GM12878 (cell line): ENCODE data around the gene PDE6D. TPM values are rescaled to one million over a fixed set of nuclear protein-coding genes. Genes with fewer than 3 reads are reported as not detected.

Experiments
- ATAC-seq: fragments of 200-7000 bp; cut with Tn5 transposase; 3 replicates; pipeline ENCODE4 v1.9.1; 2020; ENCODE audit warnings: mild to moderate bottlenecking, moderate library complexity
- Bru-seq: library from RNA; stranded (reverse); fragments of 400-500 nt; gene quantifications from one replicate; lab custom pipeline; 2021; lab: Mats Ljungman, UMichigan
- BruChase-seq, 2 experiments: library from RNA; stranded (reverse); fragments of 400-500 nt; gene quantifications; one replicate each; lab custom pipeline; 2021; lab: Mats Ljungman, UMichigan
- BruUV-seq: library from RNA; stranded (reverse); fragments of 400-500 nt; replicated peaks from 2 replicates; lab custom pipeline; 2021; lab: Mats Ljungman, UMichigan
- CTCF ChIA-PET: fragments of 300-600 bp; sonication (Branson Sonifier 250); formaldehyde crosslinking; extraction: SDS; loops from one replicate; lab custom pipeline; 2021; ENCODE audit warnings: inconsistent platforms; lab: Yijun Ruan, JAX
- POLR2A ChIA-PET: fragments of 350-600 bp; formaldehyde crosslinking; extraction: SDS; loops from one replicate; lab custom pipeline; 2021; ENCODE audit warnings: inconsistent platforms; lab: Charles Lee
- RAD21 ChIA-PET: fragments of 300-600 bp; sonication (Branson Sonifier 250); formaldehyde crosslinking; loops from one replicate; lab custom pipeline; 2023; ENCODE audit warnings: antibody characterized with exemption; ENCODE audit not compliant: unreplicated experiment; lab: Charles Lee
- SMC1A ChIA-PET: fragments of 300-600 bp; sonication (Branson Sonifier 250); formaldehyde crosslinking; loops from one replicate; lab custom pipeline; 2023; ENCODE audit not compliant: unreplicated experiment, uncharacterized antibody; lab: Charles Lee
- DNase-seq: peaks from one replicate; pipeline ENCODE4 v3.0.0-alpha.2; 2011; ENCODE audit warnings: low read depth, low spot score
- FAIRE-seq: peaks from 3 replicates; lab custom pipeline; 2011; peaks lifted over from hg19 to GRCh38; lab: Jason Lieb, UNC
- H2AFZ ChIP-seq: 2 replicates; pipeline ENCODE4 v1.6.0; 2011; ENCODE audit warnings: low read depth, low read length, control low read depth; ENCODE audit not compliant: control insufficient read depth
- H3K27ac ChIP-seq: 2 replicates; pipeline ENCODE4 v1.5.1; 2011; ENCODE audit warnings: control low read depth; ENCODE audit not compliant: control insufficient read depth, insufficient read depth
- H3K27me3 ChIP-seq, 2 experiments: replicated peaks in 1 of 2; 2 replicates each; pipeline versions ENCODE4 v1.6.0 to v1.6.1; 2011; ENCODE audit warnings: low read length in 1 of 2; ENCODE audit not compliant: control insufficient read depth in 2 of 2, insufficient read depth in 2 of 2
- H3K36me3 ChIP-seq, 2 experiments: 2 replicates each; pipeline ENCODE4 v1.5.1; 2011; ENCODE audit warnings: low read length in 1 of 2; ENCODE audit not compliant: control insufficient read depth in 2 of 2, insufficient read depth in 2 of 2
- H3K4me1 ChIP-seq: 2 replicates; pipeline ENCODE4 v1.6.1; 2011; ENCODE audit warnings: mild to moderate bottlenecking, low read length, moderate library complexity, mixed read lengths; ENCODE audit not compliant: control insufficient read depth, insufficient read depth
- H3K4me2 ChIP-seq: 2 replicates; pipeline ENCODE4 v1.6.0; 2011; ENCODE audit warnings: control low read depth; ENCODE audit not compliant: control insufficient read depth, insufficient read depth
- H3K4me3 ChIP-seq: fragments of 200-600 bp; sonication (generic); 2 replicates; pipeline ENCODE4 v1.5.1; 2016
- H3K79me2 ChIP-seq: 2 replicates; pipeline ENCODE4 v1.6.0; 2011; ENCODE audit warnings: low read length; ENCODE audit not compliant: control insufficient read depth, insufficient read depth
- H3K9ac ChIP-seq: 2 replicates; pipeline ENCODE4 v1.8.0; 2011; ENCODE audit warnings: low read length, control low read depth, mixed read lengths; ENCODE audit not compliant: control insufficient read depth, insufficient read depth
- H3K9me3 ChIP-seq: replicated peaks from 3 replicates; pipeline ENCODE4 v1.5.1; 2011; ENCODE audit warnings: mild to moderate bottlenecking, low read length; ENCODE audit not compliant: control insufficient read depth, insufficient read depth
- H4K20me1 ChIP-seq: 2 replicates; pipeline ENCODE4 v1.6.0; 2011; ENCODE audit not compliant: control insufficient read depth, insufficient read depth
- BHLHE40 ChIP-seq, 2 experiments: fragments of 450-650 bp in 1 of 2; IDR thresholded peaks; 2 replicates each; pipeline ENCODE4 v1.6.1; 2011 to 2017; ENCODE audit warnings: low read depth in 2 of 2, borderline replicate concordance in 1 of 2, improper control_type of control experiment in 1 of 2, low read length in 1 of 2, mild to moderate bottlenecking in 1 of 2
- GABPA ChIP-seq: IDR thresholded peaks from 2 replicates; pipeline ENCODE4 v1.6.1; 2014; ENCODE audit warnings: antibody characterized with exemption, low read depth, mild to moderate bottlenecking, inconsistent platforms
- IKZF1 ChIP-seq: fragments of 450-650 bp; conservative IDR thresholded peaks from 2 replicates; pipeline ENCODE4 v1.6.1; 2017; ENCODE audit warnings: antibody characterized with exemption, mild to moderate bottlenecking
- IKZF2 ChIP-seq, 2 experiments: fragments of 450-650 bp; IDR thresholded peaks; 2 replicates each; pipeline ENCODE4 v1.6.1; 2017; ENCODE audit warnings: mild to moderate bottlenecking in 2 of 2, moderate library complexity in 2 of 2
- RELA ChIP-seq: fragments of 450-650 bp; IDR thresholded peaks from 2 replicates; pipeline ENCODE4 v1.8.0; 2014; ENCODE audit warnings: borderline replicate concordance; ENCODE audit not compliant: partially characterized antibody
- SIN3A ChIP-seq: IDR thresholded peaks from 2 replicates; pipeline ENCODE4 v1.6.1; 2012; ENCODE audit warnings: low read depth, low read length, improper control_type of control experiment
- TAF1 ChIP-seq: IDR thresholded peaks from 2 replicates; pipeline ENCODE4 v1.6.1; 2011; ENCODE audit warnings: mild to moderate bottlenecking, low read depth, low read length, borderline replicate concordance
- YY1 ChIP-seq: IDR thresholded peaks from 2 replicates; pipeline ENCODE4 v1.6.1; 2011; ENCODE audit warnings: low read depth, mild to moderate bottlenecking, low read length
- ZNF384 ChIP-seq: IDR thresholded peaks from 2 replicates; pipeline ENCODE4 v1.6.1; 2012; ENCODE audit warnings: low read depth, mild to moderate bottlenecking, low read length, improper control_type of control experiment, borderline replicate concordance
- WGBS: methylation state at CpG from one replicate; pipeline ENCODE4 v1.1.6; 2016; ENCODE audit warnings: low lambda C conversion rate; ENCODE audit not compliant: insufficient replicate concordance, insufficient coverage; ENCODE audit errors: missing lambda C conversion rate; 5-methylcytosine and 5-hydroxymethylcytosine counted together
- in situ Hi-C: fragments of 300-500 bp; cut with MboI; formaldehyde crosslinking; loops from 9 replicates; pipeline ENCODE4 v1.14.3; 2018; ENCODE audit warnings: mixed read lengths
- intact Hi-C: fragments of 100-400 bp; cut with micrococcal nuclease; formaldehyde crosslinking; loops from one replicate; pipeline ENCODE4 v1.14.2; 2022; ENCODE audit not compliant: unreplicated experiment
- long read RNA-seq, 2 experiments: library from polyadenylated mRNA; unstranded; transcript quantifications; one replicate each; pipeline ENCODE4 v2.0.0, GENCODE V29; 2019 to 2020
- polyA minus RNA-seq, 3 experiments: library from RNA; depleted of rRNA, polyadenylated mRNA; stranded (reverse); fragments of >200 nt; gene quantifications; 2 replicates each; pipeline ENCODE4 v1.2.3, GENCODE V29; 2011
- polyA plus RNA-seq, 11 experiments: library from polyadenylated mRNA; depleted of rRNA in 4 of 11; unstranded in 6 of 11; stranded (reverse) in 5 of 11; fragments of >200 nt; fragmentation: Nextera tagmentation in 4 of 11; fragmentation: Illumina TruSeq in 1 of 11; extraction: Ambion mirVana in 4 of 11; extraction: Trizol in 1 of 11; gene quantifications; 1 replicate in 1 of 11; 2 replicates in 10 of 11; pipeline versions ENCODE4 v1.2.1 to v1.2.3, GENCODE V29; 2011 to 2016; ENCODE audit warnings: inconsistent platforms in 2 of 11, missing spikeins in 2 of 11, low read depth in 1 of 11
- total RNA-seq, 4 experiments: library from RNA; depleted of rRNA in 3 of 4; stranded (reverse); fragments of >200 nt in 3 of 4; fragmentation: Illumina TruSeq in 1 of 4; extraction: Trizol in 1 of 4; gene quantifications; 2 replicates each; pipeline versions ENCODE4 v1.2.1 to v1.2.3, GENCODE V29; 2013 to 2021
- TF ChIP-seq, protein P1 (sequence below): fragments of 450-650 bp; IDR thresholded peaks from 2 replicates; pipeline ENCODE4 v1.6.1; 2017; ENCODE audit warnings: mild to moderate bottlenecking, low read depth, inconsistent platforms; ENCODE audit not compliant: poor library complexity, severe bottlenecking
- TF ChIP-seq, protein P2 (sequence below): fragments of 450-650 bp; formaldehyde crosslinking; IDR thresholded peaks from 2 replicates; pipeline ENCODE4 v1.5.0; 2022; ENCODE audit warnings: mild to moderate bottlenecking, missing genetic modification characterization

PDE6D gene
- 32.4 and 37.4 TPM in 2 replicates for total RNA-seq (2013; cell fraction: nucleolus; rRNA removed)
- total RNA-seq (2014; rRNA removed) = 51.1 and 56.9 TPM in 2 replicates
- 46.0 and 48.0 TPM in 2 replicates for total RNA-seq (2014; rRNA removed; fragmentation: Illumina TruSeq; extraction: Trizol)
- 39.2 and 42.6 TPM in 2 replicates for total RNA-seq (2021)
- 27.4 TPM for polyA plus RNA-seq (2011; ENCODE audit: low read depth)
- polyA plus RNA-seq (2011; rRNA removed) = 62.5 and 66.9 TPM in 2 replicates
- 51.4 and 53.3 TPM in 2 replicates for polyA plus RNA-seq (2011; cell fraction: cytosol; rRNA removed)
- polyA plus RNA-seq (2011; cell fraction: nucleus; rRNA removed) = 20.3 and 28.7 TPM in 2 replicates
- polyA plus RNA-seq (2012) = 22.3 and 25.5 TPM in 2 replicates
- polyA plus RNA-seq (2014; fragmentation: Illumina TruSeq; extraction: Trizol) = 66.2 and 86.5 TPM in 2 replicates
- 10 to 100 TPM in 1 of 2 experiments, 1 to 10 TPM in 1; 8.2 to 15.9 TPM for polyA plus RNA-seq (2014; fragmentation: Nextera tagmentation; extraction: Ambion mirVana)
- polyA plus RNA-seq (2014; rRNA removed) = 47.2 and 61.3 TPM in 2 replicates
- 10 to 100 TPM; 68.9 to 69.4 TPM for polyA plus RNA-seq (2016; fragmentation: Nextera tagmentation; extraction: Ambion mirVana)
- 23.3 and 31.5 TPM in 2 replicates for polyA minus RNA-seq (2011; rRNA and poly(A)+ RNA removed)
- 5.5 and 7.0 TPM in 2 replicates for polyA minus RNA-seq (2011; cell fraction: cytosol; rRNA and poly(A)+ RNA removed)
- polyA minus RNA-seq (2011; cell fraction: nucleus; rRNA and poly(A)+ RNA removed) = 6.2 and 8.4 TPM in 2 replicates
- Bru-seq, nascent RNA = percentile 69 among the genes with signal in this experiment
- BruChase-seq, experiment 1, labeled RNA remaining after a 6-hour chase = percentile 68 among the genes with signal in this experiment
- BruChase-seq, experiment 2, labeled RNA remaining after a 2-hour chase = percentile 71 among the genes with signal in this experiment
- long read RNA-seq, experiment 1, transcript PDE6D-201 (5 exons, 1,175 nt) = major isoform, 20 of 26 reads
- long read RNA-seq, experiment 1, partial matches to known transcripts = 1 of 26 reads
- long read RNA-seq, experiment 1, other reads (novel, unspliced or antisense) = 1 of 26 reads
- long read RNA-seq, experiment 2, transcript PDE6D-201 (5 exons, 1,175 nt) = major isoform, 54 of 63 reads
- long read RNA-seq, experiment 2, partial matches to known transcripts = 1 of 63 reads
- long read RNA-seq, experiment 2, other reads (novel, unspliced or antisense) = 6 of 63 reads

DNA sequence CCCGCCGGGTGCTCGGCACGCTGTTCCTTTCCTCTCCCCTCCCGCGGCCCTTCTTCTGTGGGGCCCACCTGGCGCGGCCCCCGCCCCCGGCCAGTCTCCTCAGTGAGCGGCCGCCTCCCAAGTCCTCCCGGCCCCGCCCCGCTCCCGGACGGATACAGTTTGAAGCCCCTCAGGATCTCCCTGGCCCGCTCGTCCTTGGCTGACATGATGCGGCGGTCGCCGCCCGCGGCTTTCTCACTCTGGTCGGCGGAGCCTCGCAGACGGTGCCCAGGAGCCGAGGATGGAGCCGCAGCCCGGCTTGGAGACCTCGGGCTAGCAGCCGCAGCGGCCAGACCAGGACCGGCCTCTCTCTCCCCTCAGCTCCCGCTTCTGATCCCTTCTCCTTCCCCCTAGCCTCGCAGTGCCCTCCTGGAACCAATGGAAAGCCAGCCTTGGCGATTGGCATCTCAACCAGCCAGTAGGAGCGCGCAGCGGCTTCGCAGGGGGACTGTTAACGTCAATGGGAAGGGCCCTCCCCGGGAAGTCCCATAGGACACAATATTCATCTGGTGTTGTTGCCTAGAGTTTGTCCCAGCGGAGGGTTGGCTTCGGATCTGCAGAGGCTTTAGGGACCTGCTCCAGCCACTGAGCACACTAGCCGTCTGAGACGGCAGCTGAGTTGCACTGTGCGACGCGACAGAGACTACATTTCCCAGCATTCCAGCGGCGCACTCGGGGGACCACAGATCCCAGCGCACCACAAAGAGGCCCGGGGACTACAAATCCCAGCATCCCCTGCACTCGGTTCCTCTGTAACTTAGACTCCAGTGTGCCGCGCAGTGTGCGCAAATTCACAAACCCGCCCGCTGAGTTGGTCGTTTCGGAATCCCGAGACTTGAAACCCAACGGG, at the start of gene PDE6D:
PDE6D (minus strand) TSS at position 374 of the 889 bp plus-strand sequence; CDS start at position 206, 168 bp downstream.
- ATAC-seq (peak; percentile 94), DNase-seq (peak; percentile 97), FAIRE-seq (peak; percentile 87)
- Histone ChIP-seq H3K27ac (peak within 1 kb of the TSS; percentile 78), H2AFZ (peak within 1 kb of the TSS; percentile 100), H3K9me3 (no peaks in the 10 kb centered on the region), H4K20me1 (no peaks in the 10 kb centered on the region; the same call in 1 of the 2 replicates), H3K4me3 (peak within 1 kb of the TSS; percentile 91), H3K4me2 (peak within 1 kb of the TSS; percentile 87), H3K36me3 (no peaks in the 10 kb centered on the region), H3K9ac (peak within 1 kb of the TSS; percentile 75), H3K79me2 (peaks cover 29% of the 10 kb centered on the region), H3K27me3 (no peaks in the 10 kb centered on the region), H3K4me1 (peaks cover 10% of the 10 kb centered on the region)
- BruUV-seq = no TSS peak
- intact Hi-C loops = loop anchor here (1.0 to 2.0 kb wide), 5 partner anchors 12 to 169 kb away; partner anchors contain the start of gene PTMA
- ChIA-PET POLR2A (interaction anchor here (0.5 to 2.4 kb wide), 7 partner anchors 9 to 176 kb away, joined by 3 to 9 read pairs (median 4); no protein-coding TSS in a partner anchor), SMC1A (interaction anchor here (1.0 to 1.4 kb wide), 3 partner anchors 16 to 60 kb away, joined by 3 to 5 read pairs (median 4); no protein-coding TSS in a partner anchor), CTCF (interaction anchor here (1.0 to 1.7 kb wide), 2 partner anchors 74 to 301 kb away, joined by 3 to 4 read pairs; no protein-coding TSS in a partner anchor), RAD21 (interaction anchor here (1.0 to 1.4 kb wide), 2 partner anchors 9 to 11 kb away, joined by 3 to 4 read pairs; no protein-coding TSS in a partner anchor)
- WGBS = under 1% methylated on average over 53 of the region's 67 CpGs
- in situ Hi-C loops = no loop called here
- TF ChIP-seq TAF1 (peak; percentile 57; the same call in 1 of the 2 replicates), IKZF2 (IDR thresholded peaks at IDR 0.05) (peak; percentile 77), IKZF1 (peak; percentile 98), GABPA (peak; percentile 90), BHLHE40 (IDR thresholded peaks at IDR 0.05; ENCODE audit: borderline replicate concordance in 1 of 2, low read depth in 2 of 2, low read length in 1 of 2) (peak; percentile 19; a peak in 1 of 4 replicates), SIN3A (peak; percentile 85), YY1 (peak; percentile 84), RELA (peak; percentile 72), ZNF384 (no peak)
- TF ChIP-seq, protein P1, sequence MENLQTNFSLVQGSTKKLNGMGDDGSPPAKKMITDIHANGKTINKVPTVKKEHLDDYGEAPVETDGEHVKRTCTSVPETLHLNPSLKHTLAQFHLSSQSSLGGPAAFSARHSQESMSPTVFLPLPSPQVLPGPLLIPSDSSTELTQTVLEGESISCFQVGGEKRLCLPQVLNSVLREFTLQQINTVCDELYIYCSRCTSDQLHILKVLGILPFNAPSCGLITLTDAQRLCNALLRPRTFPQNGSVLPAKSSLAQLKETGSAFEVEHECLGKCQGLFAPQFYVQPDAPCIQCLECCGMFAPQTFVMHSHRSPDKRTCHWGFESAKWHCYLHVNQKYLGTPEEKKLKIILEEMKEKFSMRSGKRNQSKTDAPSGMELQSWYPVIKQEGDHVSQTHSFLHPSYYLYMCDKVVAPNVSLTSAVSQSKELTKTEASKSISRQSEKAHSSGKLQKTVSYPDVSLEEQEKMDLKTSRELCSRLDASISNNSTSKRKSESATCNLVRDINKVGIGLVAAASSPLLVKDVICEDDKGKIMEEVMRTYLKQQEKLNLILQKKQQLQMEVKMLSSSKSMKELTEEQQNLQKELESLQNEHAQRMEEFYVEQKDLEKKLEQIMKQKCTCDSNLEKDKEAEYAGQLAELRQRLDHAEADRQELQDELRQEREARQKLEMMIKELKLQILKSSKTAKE = no peak
- TF ChIP-seq, protein P2, sequence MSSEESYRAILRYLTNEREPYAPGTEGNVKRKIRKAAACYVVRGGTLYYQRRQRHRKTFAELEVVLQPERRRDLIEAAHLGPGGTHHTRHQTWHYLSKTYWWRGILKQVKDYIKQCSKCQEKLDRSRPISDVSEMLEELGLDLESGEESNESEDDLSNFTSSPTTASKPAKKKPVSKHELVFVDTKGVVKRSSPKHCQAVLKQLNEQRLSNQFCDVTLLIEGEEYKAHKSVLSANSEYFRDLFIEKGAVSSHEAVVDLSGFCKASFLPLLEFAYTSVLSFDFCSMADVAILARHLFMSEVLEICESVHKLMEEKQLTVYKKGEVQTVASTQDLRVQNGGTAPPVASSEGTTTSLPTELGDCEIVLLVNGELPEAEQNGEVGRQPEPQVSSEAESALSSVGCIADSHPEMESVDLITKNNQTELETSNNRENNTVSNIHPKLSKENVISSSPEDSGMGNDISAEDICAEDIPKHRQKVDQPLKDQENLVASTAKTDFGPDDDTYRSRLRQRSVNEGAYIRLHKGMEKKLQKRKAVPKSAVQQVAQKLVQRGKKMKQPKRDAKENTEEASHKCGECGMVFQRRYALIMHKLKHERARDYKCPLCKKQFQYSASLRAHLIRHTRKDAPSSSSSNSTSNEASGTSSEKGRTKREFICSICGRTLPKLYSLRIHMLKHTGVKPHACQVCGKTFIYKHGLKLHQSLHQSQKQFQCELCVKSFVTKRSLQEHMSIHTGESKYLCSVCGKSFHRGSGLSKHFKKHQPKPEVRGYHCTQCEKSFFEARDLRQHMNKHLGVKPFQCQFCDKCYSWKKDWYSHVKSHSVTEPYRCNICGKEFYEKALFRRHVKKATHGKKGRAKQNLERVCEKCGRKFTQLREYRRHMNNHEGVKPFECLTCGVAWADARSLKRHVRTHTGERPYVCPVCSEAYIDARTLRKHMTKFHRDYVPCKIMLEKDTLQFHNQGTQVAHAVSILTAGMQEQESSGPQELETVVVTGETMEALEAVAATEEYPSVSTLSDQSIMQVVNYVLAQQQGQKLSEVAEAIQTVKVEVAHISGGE (CRISPR knock-in tag) = peak; percentile 83
